Motor neuron (in vitro differentiated cells): ENCODE results near the gene CER1. TPM values are rescaled to one million over a fixed set of nuclear protein-coding genes. Genes with fewer than 3 reads are reported as not detected.

Experiments used
- ATAC-seq, 8 experiments: fragments of 200-7000 bp; cut with Tn5 transposase; replicated peaks in 6 of 8; 2 replicates each; pipeline ENCODE4 v1.8.0; 2021; ENCODE audit warnings: mild to moderate bottlenecking in 8 of 8, moderate library complexity in 8 of 8
- H3K27ac ChIP-seq, 2 donors: fragments of 250-450 bp; sonication (Bioruptor Pico); 2 replicates each; pipeline ENCODE4 v1.9.0; 2021; ENCODE audit warnings: antibody characterized with exemption in 2 of 2, mild to moderate bottlenecking in 2 of 2, moderate library complexity in 1 of 2
- H3K4me1 ChIP-seq, 2 donors: fragments of 250-450 bp; sonication (Bioruptor Pico); replicated peaks in 1 of 2; 2 replicates each; pipeline ENCODE4 v1.6.1; 2021; ENCODE audit warnings: antibody characterized with exemption in 2 of 2, mild to moderate bottlenecking in 2 of 2, moderate library complexity in 1 of 2
- H3K4me3 ChIP-seq, 5 donors: fragments of 250-450 bp; sonication (Bioruptor Pico); 2 replicates each; pipeline ENCODE4 v1.9.0; 2021; ENCODE audit warnings: antibody characterized with exemption in 5 of 5, mild to moderate bottlenecking in 5 of 5, moderate library complexity in 4 of 5
- WGBS, 10 experiments: fragments of 450-650 bp; shearing (Covaris generic); methylation state at CpG; one replicate each; pipeline ENCODE4 v1.0.0; 2022; 5-methylcytosine and 5-hydroxymethylcytosine counted together
- in situ Hi-C, 9 experiments: fragments of 400-800 bp; cut with MboI; loops; one replicate each; pipeline ENCODE4 v1.15.0; 2021; ENCODE audit warnings: low sequenced_read_pairs in 9 of 9, low pct_unique_long_range_greater_than_20kb in 2 of 9; ENCODE audit not compliant: unreplicated experiment in 9 of 9
- total RNA-seq, 8 experiments: library from RNA; unstranded; fragments of 300-600 nt; gene quantifications; 2 replicates each; pipeline versions ENCODE4 v1.2.3 to v1.2.4, GENCODE V29; 2022

Gene CER1
- total RNA-seq, 8 experiments from 2014 or later = 0.24 to 0.50 (median 0.34) TPM; not detected in 4

DNA sequence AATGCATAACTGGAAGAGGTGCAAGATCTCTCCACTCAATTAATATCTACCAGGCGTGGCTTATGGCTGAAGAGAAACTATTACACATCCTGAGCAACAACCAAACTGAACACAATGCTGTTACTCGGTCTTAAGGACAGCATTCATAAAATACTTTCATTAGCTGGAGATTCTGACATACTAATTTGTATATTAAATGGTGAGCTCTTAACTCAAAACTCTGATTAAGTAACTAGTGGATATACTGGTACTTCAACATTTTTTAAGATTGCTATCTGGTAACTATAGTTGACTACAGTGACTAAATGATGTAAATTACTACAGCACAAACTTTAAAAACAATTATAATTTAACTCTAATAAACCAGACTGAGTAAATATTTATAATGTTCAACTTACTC lies 45.1 kb downstream of the CER1 start:
- Histone ChIP-seq H3K27ac (no peak overlapping the region), H3K4me3 (no peak overlapping the region), H3K4me1 (no peaks in the 10 kb centered on the region)
- ATAC-seq = no peak
- in situ Hi-C loops = no loop called here
- 40 to 91% (median 86%) methylated on average over 1 to 2 of the region's 2 CpGs; no CpG with 5 or more reads in 2 of the 10 experiments for whole genome bisulfite sequencing, 10 experiments

DNA sequence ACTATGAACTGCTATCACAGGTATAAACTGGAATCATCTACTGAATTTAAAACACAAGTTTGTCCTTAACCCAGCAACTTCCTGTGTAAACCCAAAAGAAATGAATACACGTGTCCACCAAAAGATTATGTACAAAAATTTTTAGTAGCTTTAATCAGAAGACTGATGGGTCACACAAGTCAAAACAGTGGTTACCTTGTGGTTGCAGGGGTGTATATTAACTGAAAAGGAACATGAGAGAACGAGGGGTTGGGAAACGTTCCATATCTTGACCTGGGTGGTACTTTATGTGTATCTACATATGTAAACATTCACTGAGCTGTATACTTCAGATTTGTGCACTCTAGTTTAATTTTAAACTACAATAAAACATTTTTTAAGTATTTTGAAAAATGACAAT lies 47.9 kb downstream of the CER1 start:
- no peak for ATAC-seq
- in situ Hi-C loops = no loop called here

DNA sequence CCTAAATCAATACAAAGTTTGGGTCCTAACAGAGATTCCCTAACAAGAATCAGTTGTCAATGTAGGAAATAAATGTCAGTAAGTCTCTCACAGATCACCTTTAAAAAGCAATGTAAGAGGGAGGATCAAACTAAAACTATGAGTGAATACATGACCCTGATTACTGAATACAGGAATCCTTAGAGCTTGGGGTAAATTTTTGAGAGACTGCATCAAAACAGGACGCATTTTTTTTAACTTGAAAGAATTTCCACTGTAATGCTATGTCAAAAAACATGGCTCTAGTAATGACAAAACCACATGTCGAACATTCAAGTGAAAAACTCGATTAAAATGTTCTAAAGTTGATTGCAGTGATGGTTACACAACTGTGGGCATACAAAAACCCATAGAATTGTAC lies 51.2 kb downstream of the CER1 start:
- no peak for ATAC-seq
- H3K4me1 ChIP-seq = no peaks in the 10 kb centered on the region
- WGBS, 10 experiments = 74 to 100% (median 94%) methylated on average over 2 to 3 of the region's 3 CpGs; no CpG with 5 or more reads in 1 of the 10 experiments
- H3K4me3 ChIP-seq = no peak overlapping the region
- H3K27ac ChIP-seq = no peak overlapping the region
- in situ Hi-C loops = no loop called here

More for the DNA sequence above, 47.9 kb downstream of the CER1 start:
- Histone ChIP-seq H3K27ac (no peak overlapping the region), H3K4me1 (no peaks in the 10 kb centered on the region), H3K4me3 (no peak overlapping the region)
- 44 to 100% (median 91%) methylated on average over 1 to 3 of the region's 3 CpGs; no CpG with 5 or more reads in 1 of the 10 experiments for WGBS, 10 experiments

DNA sequence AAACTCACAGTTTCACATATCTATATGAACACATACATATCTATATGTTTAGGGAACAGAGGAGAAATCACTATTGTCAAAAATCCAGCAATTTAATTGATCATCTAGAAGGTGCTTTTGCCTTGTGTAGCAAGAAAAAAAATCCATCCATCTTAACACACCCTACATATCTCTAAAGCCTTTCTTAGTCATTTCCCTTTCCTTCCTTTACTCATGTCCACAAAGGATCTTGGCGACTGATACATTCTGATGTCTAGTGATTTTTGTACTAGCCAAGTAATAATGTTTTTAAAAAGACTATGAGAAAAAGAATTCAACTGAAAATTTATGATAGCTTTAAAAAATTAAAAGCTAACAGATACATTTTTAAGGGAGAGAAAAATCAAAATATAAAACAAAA lies 51.8 kb downstream of the CER1 start:
- 14 to 100% (median 50%) methylated on average over 1 of the region's 1 CpG; no CpG with 5 or more reads in 1 of the 10 experiments for WGBS, 10 experiments
- no peak for ATAC-seq
- H3K27ac ChIP-seq = no peak overlapping the region
- no peaks in the 10 kb centered on the region for H3K4me1 ChIP-seq
- no peak overlapping the region for H3K4me3 ChIP-seq
- in situ Hi-C loops = no loop called here

Other genes starting within 250 kb of the CER1 start
- 10 to 100 TPM in 4 of 8 experiments, 1 to 10 TPM in 4; 5.3 to 17.1 (median 11.2) TPM for gene ZDHHC21, start 29.3 kb downstream of the CER1 start, total RNA-seq
- gene FREM1, start 187.7 kb upstream of the CER1 start, total RNA-seq = 10 to 100 TPM in 1 of 8 experiments, 1 to 10 TPM in 5, under 1 TPM in 2; 0.42 to 55.6 (median 1.7) TPM